ENCODE results near the gene BCAR3. TPM values are rescaled to one million over a fixed set of nuclear protein-coding genes. Genes with fewer than 3 reads are reported as not detected.
A peak's percentile ranks its signal among the peaks of the same experiment; 100 is the strongest.

Gene BCAR3
- total RNA-seq, 1 donor from 2014 or later: 41.0 TPM

GRCh38 chr1:93623875-93624274 lies 57.8 kb downstream of the BCAR3 start:
- no peak overlapping the region for H3K4me3 ChIP-seq
- no peak overlapping the region for H3K27ac ChIP-seq
- TF ChIP-seq CTCF (IDR thresholded peaks at IDR 0.05): no peak
- no peaks in the 10 kb centered on the region for H3K36me3 ChIP-seq
- H3K27me3 ChIP-seq: no peaks in the 10 kb centered on the region
- peaks cover 0 to 13% of the 10 kb centered on the region in 2 donors for H3K4me1 ChIP-seq
- intact Hi-C loops (cut with DNase I): no loop called here
- no peak for DNase-seq (ENCODE audit: low spot score in 2 of 2)
- H3K9me3 ChIP-seq: no peaks in the 10 kb centered on the region

- Histone ChIP-seq H3K27me3 (no peaks in the 10 kb centered on the region), H3K36me3 (no peaks in the 10 kb centered on the region), H3K4me3 (no peak overlapping the region), H3K9me3 (no peaks in the 10 kb centered on the region), H3K27ac (no peak overlapping the region), H3K4me1 (peaks cover 0 to 13% of the 10 kb centered on the region in 2 donors)
- TF ChIP-seq CTCF (IDR thresholded peaks at IDR 0.05): no peak
- intact Hi-C loops (cut with DNase I): no loop called here
- no peak for DNase-seq (ENCODE audit: low spot score in 2 of 2)
Measured at GRCh38 chr1:93623436-93623835, 58.2 kb downstream of the BCAR3 start.

- no peak overlapping the region for H3K27ac ChIP-seq
- H3K4me3 ChIP-seq: no peak overlapping the region
- no peaks in the 10 kb centered on the region for H3K9me3 ChIP-seq
- TF ChIP-seq CTCF (IDR thresholded peaks at IDR 0.05): no peak
- intact Hi-C loops (cut with DNase I): no loop called here
- H3K36me3 ChIP-seq: no peaks in the 10 kb centered on the region
- H3K27me3 ChIP-seq: no peaks in the 10 kb centered on the region
- peaks cover 11 to 31% of the 10 kb centered on the region in 2 donors for H3K4me1 ChIP-seq
- DNase-seq (ENCODE audit: low spot score in 2 of 2): no peak
Measured at GRCh38 chr1:93621246-93621645, 60.4 kb downstream of the BCAR3 start.

GRCh38 chr1:93620841-93621210 lies 60.8 kb downstream of the BCAR3 start:
- Histone ChIP-seq H3K36me3 (no peaks in the 10 kb centered on the region), H3K27me3 (no peaks in the 10 kb centered on the region), H3K27ac (no peak overlapping the region), H3K4me1 (peaks cover 12 to 33% of the 10 kb centered on the region in 2 donors), H3K9me3 (no peaks in the 10 kb centered on the region), H3K4me3 (no peak overlapping the region)
- intact Hi-C loops (cut with DNase I): no loop called here
- no peak for TF ChIP-seq CTCF (IDR thresholded peaks at IDR 0.05)
- DNase-seq (ENCODE audit: low spot score in 2 of 2): no peak

- Histone ChIP-seq H3K27ac (peak overlapping the region in 1 of 2 donors; percentile 3), H3K4me3 (no peak overlapping the region), H3K27me3 (no peaks in the 10 kb centered on the region), H3K4me1 (peaks cover 17 to 32% of the 10 kb centered on the region in 2 donors), H3K9me3 (no peaks in the 10 kb centered on the region), H3K36me3 (no peaks in the 10 kb centered on the region)
- TF ChIP-seq CTCF (IDR thresholded peaks at IDR 0.05): no peak
- intact Hi-C loops (cut with DNase I): no loop called here
- no peak for DNase-seq (ENCODE audit: low spot score in 2 of 2)
Measured at GRCh38 chr1:93620172-93620840, 61.3 kb downstream of the BCAR3 start.
